Parathyroid adenoma (tissue), 2 donors: Measurements from ENCODE around the gene PDCD7.

ENCODE experiments used
- H2AFZ ChIP-seq: fragments of 300-600 bp; sonication (generic); one replicate; pipeline ENCODE4 v1.7.0; 2017; ENCODE audit warnings: antibody characterized with exemption, mild to moderate bottlenecking
- H3K27ac ChIP-seq: fragments of 300-600 bp; sonication (generic); one replicate; pipeline ENCODE4 v1.7.0; 2017
- H3K27me3 ChIP-seq: fragments of 300-600 bp; sonication (generic); one replicate; pipeline ENCODE4 v1.7.0; 2017; ENCODE audit warnings: low read length; ENCODE audit not compliant: control insufficient read depth, insufficient read depth
- H3K36me3 ChIP-seq: fragments of 300-600 bp; sonication (generic); one replicate; pipeline ENCODE4 v1.7.0; 2017; ENCODE audit warnings: low read length; ENCODE audit not compliant: control insufficient read depth, insufficient read depth
- H3K4me1 ChIP-seq: fragments of 300-600 bp; sonication (generic); one replicate; pipeline ENCODE4 v1.7.0; 2017; ENCODE audit warnings: control low read depth
- H3K4me2 ChIP-seq: fragments of 300-600 bp; sonication (generic); one replicate; pipeline ENCODE4 v1.7.0; 2017; ENCODE audit warnings: low read length
- H3K4me3 ChIP-seq: fragments of 300-600 bp; sonication (generic); one replicate; pipeline ENCODE4 v1.7.0; 2017; ENCODE audit warnings: low read depth, low read length
- H3K79me2 ChIP-seq: fragments of 300-600 bp; sonication (generic); one replicate; pipeline ENCODE4 v1.7.0; 2017; ENCODE audit warnings: control low read depth
- H3K9ac ChIP-seq: fragments of 300-600 bp; sonication (generic); one replicate; pipeline ENCODE4 v1.7.0; 2017; ENCODE audit warnings: mild to moderate bottlenecking
- H3K9me3 ChIP-seq: fragments of 300-600 bp; sonication (generic); one replicate; pipeline ENCODE4 v1.7.0; 2017; ENCODE audit warnings: low read length; ENCODE audit not compliant: control insufficient read depth
- CTCF ChIP-seq: fragments of 300-600 bp; sonication (generic); IDR thresholded peaks from one replicate; pipeline ENCODE4 v1.7.0; 2017; ENCODE audit warnings: antibody characterized with exemption, mild to moderate bottlenecking
- donor health status: primary hyperparathyroidism.

The PDCD7 gene

GRCh38 chr15:65089206-65089824 is 44.3 kb downstream of the PDCD7 start:
- no peaks in the 10 kb centered on the region for H3K27me3 ChIP-seq
- no peak for TF ChIP-seq CTCF
- H3K36me3 ChIP-seq, result no peaks in the 10 kb centered on the region
- no peak overlapping the region for H3K4me2 ChIP-seq
- no peak overlapping the region for H3K27ac ChIP-seq
- no peak overlapping the region for H3K4me3 ChIP-seq
- no peak overlapping the region for H2AFZ ChIP-seq
- H3K9ac ChIP-seq, result no peak overlapping the region
- H3K9me3 ChIP-seq, result no peaks in the 10 kb centered on the region
- no peaks in the 10 kb centered on the region for H3K79me2 ChIP-seq
- no peaks in the 10 kb centered on the region for H3K4me1 ChIP-seq

- no peak overlapping the region for H3K27ac ChIP-seq
- H3K4me3 ChIP-seq, result no peak overlapping the region
- H3K79me2 ChIP-seq, result no peaks in the 10 kb centered on the region
- no peak overlapping the region for H3K4me2 ChIP-seq
- H3K27me3 ChIP-seq, result no peaks in the 10 kb centered on the region
- no peak for TF ChIP-seq CTCF
- H3K4me1 ChIP-seq, result no peaks in the 10 kb centered on the region
- no peaks in the 10 kb centered on the region for H3K36me3 ChIP-seq
- no peak overlapping the region for H3K9ac ChIP-seq
- no peaks in the 10 kb centered on the region for H3K9me3 ChIP-seq
- H2AFZ ChIP-seq, result no peak overlapping the region
Measured at GRCh38 chr15:65088643-65089021, 45.0 kb downstream of the PDCD7 start.

- Histone ChIP-seq H3K4me1 (no peaks in the 10 kb centered on the region), H2AFZ (no peak overlapping the region), H3K9ac (no peak overlapping the region), H3K36me3 (no peaks in the 10 kb centered on the region), H3K4me2 (no peak overlapping the region), H3K4me3 (no peak overlapping the region), H3K79me2 (no peaks in the 10 kb centered on the region), H3K27ac (no peak overlapping the region), H3K9me3 (no peaks in the 10 kb centered on the region), H3K27me3 (no peaks in the 10 kb centered on the region)
- TF ChIP-seq CTCF, result no peak
Measured at GRCh38 chr15:65087873-65088642, 45.5 kb downstream of the PDCD7 start.

GRCh38 chr15:65087411-65087810 is 46.2 kb downstream of the PDCD7 start:
- Histone ChIP-seq H3K9me3 (no peaks in the 10 kb centered on the region), H3K79me2 (no peaks in the 10 kb centered on the region), H3K36me3 (no peaks in the 10 kb centered on the region), H3K4me3 (no peak overlapping the region), H3K27me3 (no peaks in the 10 kb centered on the region), H3K4me1 (peaks cover 5% of the 10 kb centered on the region), H3K4me2 (no peak overlapping the region), H3K27ac (no peak overlapping the region), H2AFZ (no peak overlapping the region), H3K9ac (no peak overlapping the region)
- TF ChIP-seq CTCF, result no peak
